Putamen (tissue), 1 donor: Measurements from ENCODE around the gene CORO7.

Experiments
- DNase-seq: peaks from one replicate; pipeline ENCODE4 v3.0.0-alpha.2; 2016; ENCODE audit warnings: low spot score

The CORO7 gene

DNA sequence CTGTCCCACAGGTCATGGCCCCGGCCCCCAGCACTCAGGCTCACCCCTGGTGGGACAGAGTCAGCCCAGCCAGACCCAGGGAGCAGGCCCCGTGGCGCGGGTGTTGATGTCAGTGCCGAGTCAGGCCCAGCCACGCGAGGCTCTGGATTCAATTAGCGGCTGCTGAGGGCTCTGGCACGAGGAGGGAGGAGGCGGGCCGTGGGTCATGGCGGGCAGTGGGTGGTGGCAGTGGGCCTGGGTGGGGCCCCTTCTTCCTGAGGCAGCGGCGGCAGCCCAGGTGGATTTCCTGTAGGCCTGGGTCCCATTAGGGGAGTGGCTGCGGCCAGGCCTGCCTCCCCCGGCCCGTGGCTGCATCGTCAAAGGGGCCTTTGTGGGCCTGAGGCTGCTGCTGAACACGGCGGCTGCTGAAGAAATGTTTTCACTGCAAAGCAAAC, 31.9 kb downstream of the CORO7 start:
- no peak for DNase-seq

GRCh38 chr16:4383591-4384444, 32.6 kb downstream of the CORO7 start:
- no peak for DNase-seq

DNA sequence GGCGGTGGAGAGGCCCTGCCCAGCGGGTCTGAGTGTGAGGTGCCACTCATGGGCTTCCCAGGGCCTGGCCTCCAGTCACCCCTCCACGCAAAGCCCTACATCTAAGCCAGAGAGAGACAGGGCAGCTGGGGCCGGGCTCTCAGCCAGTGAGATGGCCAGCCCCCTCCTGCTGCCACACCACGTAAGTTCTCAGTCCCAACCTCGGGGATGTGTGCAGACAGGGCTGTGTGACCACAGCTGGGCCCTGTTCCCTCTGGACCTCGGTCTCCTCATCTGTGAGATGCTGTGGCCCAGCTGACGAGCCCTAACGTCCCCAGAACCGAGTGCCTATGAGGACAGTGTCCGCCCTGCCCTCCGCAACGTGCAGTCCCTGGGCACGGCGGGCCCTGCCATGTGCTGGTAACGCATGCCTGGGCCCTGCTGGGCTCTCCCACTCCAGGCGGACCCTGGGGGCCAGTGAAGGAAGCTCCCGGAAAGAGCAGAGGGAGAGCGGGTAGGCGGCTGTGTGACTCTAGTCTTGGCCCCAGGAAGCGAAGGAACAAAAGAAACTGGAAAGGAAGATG, 33.5 kb downstream of the CORO7 start:
- no peak for DNase-seq

DNA sequence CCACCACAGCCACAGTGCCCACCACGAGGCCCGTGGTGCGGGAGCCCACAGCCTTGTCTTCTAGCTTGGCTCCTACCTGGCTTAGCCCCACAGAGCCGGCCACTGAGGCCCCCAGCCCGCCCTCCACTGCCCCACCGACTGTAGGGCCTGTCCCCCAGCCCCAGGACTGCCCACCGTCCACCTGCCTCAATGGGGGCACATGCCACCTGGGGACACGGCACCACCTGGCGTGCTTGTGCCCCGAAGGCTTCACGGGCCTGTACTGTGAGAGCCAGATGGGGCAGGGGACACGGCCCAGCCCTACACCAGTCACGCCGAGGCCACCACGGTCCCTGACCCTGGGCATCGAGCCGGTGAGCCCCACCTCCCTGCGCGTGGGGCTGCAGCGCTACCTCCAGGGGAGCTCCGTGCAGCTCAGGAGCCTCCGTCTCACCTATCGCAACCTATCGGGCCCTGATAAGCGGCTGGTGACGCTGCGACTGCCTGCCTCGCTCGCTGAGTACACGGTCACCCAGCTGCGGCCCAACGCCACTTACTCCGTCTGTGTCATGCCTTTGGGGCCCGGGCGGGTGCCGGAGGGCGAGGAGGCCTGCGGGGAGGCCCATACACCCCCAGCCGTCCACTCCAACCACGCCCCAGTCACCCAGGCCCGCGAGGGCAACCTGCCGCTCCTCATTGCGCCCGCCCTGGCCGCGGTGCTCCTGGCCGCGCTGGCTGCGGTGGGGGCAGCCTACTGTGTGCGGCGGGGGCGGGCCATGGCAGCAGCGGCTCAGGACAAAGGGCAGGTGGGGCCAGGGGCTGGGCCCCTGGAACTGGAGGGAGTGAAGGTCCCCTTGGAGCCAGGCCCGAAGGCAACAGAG, 34.2 kb downstream of the CORO7 start:
- DNase-seq, result no peak

GRCh38 chr16:4381072-4381934, 35.1 kb downstream of the CORO7 start:
- no peak for DNase-seq

- no peak for DNase-seq
Observed at GRCh38 chr16:4380119-4381063, 36.0 kb downstream of the CORO7 start.

DNA sequence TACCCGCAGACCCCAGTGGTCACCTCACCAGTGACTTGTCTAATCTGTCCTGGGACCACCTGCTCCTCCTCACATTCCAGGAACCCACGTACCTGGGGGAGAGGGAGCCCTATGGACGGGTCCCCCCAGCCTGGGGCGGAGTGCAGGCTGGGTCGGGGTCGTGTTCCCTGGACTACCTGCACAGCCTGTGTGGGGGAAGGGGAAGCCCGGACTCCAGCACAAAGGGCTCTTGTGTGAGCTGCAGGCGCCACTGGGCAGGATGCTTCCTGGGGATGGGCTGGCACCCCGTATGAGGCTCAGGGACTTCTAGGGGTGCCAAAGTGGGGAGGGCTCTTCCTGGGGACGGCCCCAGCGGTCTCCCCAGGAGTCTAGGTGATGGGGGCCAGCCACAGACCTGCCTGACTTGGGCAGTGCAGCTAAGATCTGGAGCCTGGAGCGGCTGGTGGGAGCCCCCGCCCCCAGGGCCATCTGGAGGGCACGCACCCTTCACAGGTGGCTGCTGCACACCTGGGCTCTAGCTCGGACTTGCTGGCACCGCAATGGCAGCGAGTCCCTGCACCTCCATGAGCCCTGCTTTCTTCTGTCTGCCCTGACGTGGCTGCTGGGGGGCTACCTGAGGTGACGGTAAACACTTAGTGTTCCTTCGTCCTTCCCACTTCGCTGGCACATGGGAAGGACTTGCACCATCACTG, 37.3 kb downstream of the CORO7 start:
- DNase-seq, result no peak

DNA sequence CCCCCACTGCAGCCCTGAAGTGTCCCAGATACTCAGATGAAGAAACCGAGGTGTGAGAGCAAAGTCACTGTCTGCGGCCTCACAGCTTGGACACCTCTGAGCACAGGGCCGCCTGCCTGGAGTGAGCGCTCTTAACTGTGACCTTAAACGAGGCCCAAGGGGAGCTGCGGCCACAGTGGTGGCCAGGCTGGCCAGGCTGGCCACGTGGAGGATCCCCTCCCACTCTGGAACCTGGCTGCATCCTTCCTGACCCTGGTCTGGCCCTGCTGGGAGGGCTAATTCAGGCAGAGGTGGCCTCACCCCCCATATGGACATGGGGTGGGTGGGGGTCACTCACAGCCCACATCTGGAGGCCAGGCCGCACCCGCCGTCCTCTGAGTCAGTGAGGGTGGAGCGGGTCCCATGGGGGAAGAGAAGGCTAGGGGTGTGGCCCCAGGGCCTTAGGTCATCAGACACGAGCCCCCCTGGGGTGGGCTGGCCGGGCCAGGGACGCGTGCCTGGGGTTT, 38.2 kb downstream of the CORO7 start:
- no peak for DNase-seq

- DNase-seq, result no peak
Observed at GRCh38 chr16:4377573-4378154, 38.7 kb downstream of the CORO7 start.

- DNase-seq, result no peak
Observed at GRCh38 chr16:4376893-4377572, 39.4 kb downstream of the CORO7 start.

GRCh38 chr16:4376126-4376892, 40.1 kb downstream of the CORO7 start:
- peak; percentile 78 for DNase-seq

DNA sequence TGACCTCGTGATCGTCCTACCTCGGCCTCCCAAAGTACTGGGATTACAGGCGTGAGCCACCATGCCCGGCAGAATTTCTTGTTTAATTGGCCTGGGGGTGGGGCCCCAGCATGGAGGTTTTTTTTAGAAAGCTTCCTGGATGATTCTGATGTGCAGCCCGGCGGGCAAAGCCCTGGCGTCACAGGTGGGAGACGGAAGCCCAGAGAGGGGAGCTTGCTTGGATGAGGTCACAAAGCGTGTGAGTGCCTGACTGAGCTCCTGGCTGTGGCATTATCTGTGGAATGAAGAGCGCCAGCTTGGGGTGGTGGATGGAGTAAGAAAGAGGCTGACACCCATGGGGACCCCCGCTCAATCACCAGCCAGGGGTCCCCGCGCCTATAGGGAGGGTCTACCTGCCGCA, 40.7 kb downstream of the CORO7 start:
- DNase-seq, result no peak

DNA sequence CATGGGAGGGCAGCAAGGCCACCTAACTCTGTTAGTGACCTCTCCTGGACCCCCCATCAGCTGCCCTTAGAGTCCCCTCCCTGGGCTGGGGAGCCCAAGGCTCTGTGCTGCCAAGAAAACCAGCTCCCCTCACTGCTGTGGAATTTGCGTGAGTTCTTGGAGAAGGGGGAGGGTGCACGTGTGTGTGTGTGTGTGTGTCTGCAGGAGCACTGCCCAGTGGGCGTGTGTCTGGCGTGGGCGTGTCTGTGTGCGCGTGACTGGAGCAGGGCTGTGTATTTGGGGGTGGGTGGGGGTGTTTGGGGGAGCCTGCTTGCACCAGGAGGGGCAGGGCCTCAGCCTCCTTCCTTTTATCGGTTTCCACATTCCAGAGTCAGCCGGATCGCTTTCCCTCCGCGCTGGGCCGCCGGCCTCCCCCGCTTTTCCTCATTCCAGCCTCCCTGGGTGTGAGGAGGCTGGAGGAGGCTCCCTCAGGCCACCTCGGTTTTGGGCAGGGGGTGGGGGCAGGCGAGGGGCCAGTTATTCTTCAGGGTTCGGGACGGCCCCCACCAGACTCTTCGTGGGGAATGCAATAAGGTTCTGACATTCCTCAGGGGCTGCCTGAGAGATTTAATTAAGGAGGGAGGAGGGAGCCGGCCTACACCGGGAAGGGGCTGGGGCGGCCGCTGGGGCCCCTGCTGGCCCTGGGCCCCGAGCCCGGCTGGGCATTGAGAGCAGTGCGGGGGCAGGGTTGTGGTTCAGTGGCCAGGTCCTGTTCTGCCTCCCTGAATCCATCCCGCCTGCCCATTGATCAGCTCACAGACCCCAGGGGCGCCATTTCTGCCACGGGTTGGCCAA, 42.3 kb downstream of the CORO7 start:
- no peak for DNase-seq

GRCh38 chr16:4373356-4373908, 43.0 kb downstream of the CORO7 start:
- no peak for DNase-seq

DNA sequence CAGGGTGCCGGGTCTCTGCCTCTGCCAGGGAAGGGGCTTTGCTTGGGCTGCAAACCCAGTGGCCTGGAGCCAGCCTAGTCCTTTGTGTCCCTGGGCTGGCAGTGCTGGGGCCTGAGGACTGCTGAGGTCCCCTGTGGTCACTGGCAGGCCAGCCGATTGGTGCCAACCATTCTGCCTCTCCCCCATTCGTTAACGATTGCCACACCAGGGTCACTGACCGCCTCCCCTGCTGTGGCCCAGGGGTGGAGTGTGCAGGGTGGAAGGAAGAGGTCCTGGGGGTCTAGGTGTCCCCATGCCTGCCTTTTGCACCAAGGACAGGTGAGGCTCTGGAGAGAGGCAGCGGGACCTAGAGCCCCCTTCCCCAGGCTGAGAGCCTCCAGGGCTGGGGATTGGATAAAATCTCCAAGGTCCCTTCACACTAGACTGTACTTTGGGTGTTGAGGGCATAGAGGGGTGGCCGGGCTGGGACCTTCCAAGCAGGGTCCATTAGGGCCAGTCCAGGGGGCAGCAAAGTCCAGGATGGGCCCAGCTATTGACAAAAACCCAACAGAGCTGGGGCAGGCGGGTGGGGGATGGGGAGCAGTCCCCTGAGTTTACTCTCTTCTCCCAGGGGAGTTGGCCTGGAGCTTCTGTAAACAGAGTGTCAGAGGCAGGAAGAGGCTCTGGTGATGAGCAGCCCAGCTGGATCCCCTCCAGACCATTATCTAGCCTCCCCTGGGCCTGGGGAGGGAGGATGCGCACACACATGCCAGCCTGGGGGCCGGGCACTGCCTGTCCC, 43.6 kb downstream of the CORO7 start:
- DNase-seq, result no peak

GRCh38 chr16:4372001-4372577, 44.3 kb downstream of the CORO7 start:
- DNase-seq, result no peak
